GM21367 (cell line): ENCODE measurements around the gene ADCYAP1.

Source experiments
- ATAC-seq: cut with Tn5 transposase; IDR thresholded peaks from one replicate; pipeline ENCODE4 v1.9.1; 2021; ENCODE audit not compliant: unreplicated experiment

Gene ADCYAP1

GRCh38 chr18:959854-960253 is 55.2 kb downstream of the ADCYAP1 start:
- ATAC-seq = no peak
